Stimulated activated naive CD4-positive, alpha-beta T cell (primary cell): Measurements from ENCODE around the gene CFAP53.

Experiments used
- DNase-seq, 6 experiments: peaks; one replicate each; lab custom pipeline; 2025; lab: John Stamatoyannopoulos, UW

Gene CFAP53

GRCh38 chr18:50193796-50194630 lies 72.3 kb downstream of the CFAP53 start:
- DNase-seq = no peak

GRCh38 chr18:50192995-50193795 lies 73.1 kb downstream of the CFAP53 start:
- no peak for DNase-seq

DNA sequence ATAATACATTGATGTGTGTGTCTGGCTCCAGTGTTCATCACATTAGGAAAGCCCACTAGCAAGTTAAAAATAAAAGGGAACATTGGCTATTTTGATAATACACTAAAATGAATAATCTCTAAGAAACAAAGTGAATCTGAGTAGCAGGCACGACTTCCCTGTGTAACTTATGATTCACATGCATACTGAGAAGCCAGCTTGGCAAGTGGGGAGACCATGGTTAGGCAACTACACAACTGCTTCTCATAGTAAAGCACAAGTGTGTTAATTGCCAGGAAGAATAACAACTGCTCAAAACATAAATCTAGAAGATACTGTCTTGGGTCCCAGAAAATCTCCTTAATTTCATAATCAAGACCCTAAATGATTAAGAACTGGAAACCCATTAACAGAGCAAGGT lies 75.4 kb downstream of the CFAP53 start:
- no peak for DNase-seq

DNA sequence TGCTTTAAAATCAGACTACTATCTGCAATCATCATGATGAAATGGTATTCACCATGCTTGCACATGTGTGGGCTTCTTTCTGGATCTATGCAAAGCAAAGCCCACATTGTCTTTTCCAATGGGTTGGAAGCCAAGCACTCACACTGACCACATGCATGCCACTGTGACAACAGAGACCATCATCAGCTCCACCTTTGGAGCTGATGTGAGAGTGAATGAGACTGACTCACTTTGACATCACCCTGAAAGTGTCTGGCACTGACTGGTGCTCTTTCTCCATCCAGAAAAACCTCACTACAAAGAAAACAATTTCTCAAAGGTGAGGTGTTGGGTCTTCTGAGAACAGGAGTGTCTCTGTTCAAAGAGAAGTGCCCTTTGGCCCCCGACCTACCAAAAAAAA lies 76.1 kb downstream of the CFAP53 start:
- no peak for DNase-seq

- DNase-seq = no peak
Observed at GRCh38 chr18:50189160-50189559, 77.1 kb downstream of the CFAP53 start.

- no peak for DNase-seq
Observed at GRCh38 chr18:50188652-50189051, 77.6 kb downstream of the CFAP53 start.

GRCh38 chr18:50187659-50188058 lies 78.6 kb downstream of the CFAP53 start:
- DNase-seq = no peak

DNA sequence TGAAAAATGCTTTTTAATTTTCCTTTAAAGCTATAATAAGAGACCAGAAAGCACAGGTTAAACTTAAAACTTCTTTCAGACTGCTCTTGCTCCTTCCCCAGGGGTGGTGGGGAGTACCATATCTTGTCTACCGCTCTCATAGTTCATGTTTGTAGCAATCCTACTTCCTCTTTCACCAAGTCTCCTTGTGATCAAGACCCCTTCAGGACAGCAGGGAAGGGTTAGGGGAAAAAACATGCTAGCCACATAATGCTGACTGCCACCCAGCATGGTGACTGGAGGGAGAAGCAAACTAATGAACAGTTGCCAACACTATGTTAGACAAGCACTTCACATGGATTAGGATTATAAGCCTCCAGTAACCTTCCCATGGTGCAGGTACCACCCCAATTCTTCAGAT lies 79.9 kb downstream of the CFAP53 start:
- DNase-seq = no peak

- DNase-seq = no peak
Observed at GRCh38 chr18:50183556-50183955, 82.7 kb downstream of the CFAP53 start.

GRCh38 chr18:50182511-50182910 lies 83.8 kb downstream of the CFAP53 start:
- DNase-seq = no peak

DNA sequence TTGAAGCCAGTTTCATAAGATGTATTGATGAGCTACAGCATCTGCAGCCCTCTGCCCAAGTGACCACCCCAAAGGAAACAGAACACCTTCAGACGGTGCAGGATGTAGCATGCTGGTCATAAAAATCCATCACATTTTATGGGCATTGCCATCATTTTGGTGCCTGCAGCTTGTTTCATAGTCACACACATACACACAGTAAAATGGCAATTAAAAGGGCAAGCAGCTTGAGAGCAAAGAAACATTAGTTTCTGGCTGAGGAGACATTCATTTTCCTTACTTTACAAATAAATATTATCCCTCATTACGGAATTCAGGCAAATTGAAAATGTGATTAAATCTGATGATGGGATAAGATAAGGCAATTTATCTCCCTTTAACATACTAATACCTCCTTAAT lies 84.7 kb downstream of the CFAP53 start:
- DNase-seq = no peak

DNA sequence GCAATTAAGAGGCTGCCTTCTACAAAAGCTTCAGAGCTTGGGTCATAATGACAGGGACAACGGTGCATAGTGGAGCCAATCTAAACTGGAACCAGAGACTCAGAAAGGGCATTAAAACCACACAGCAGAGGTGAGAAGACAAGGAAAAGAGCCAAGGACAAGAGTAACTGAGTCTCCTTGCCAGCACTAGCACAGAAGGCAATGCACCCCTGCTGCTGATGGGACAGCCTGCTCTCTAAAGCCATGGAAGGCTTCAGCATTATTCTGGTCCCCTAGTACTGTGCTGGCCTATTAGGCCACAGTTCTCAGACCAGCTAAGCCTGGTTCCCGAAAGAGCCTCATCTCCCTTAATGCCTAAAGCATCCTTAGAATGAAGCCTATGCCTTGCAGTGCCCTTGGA lies 86.8 kb downstream of the CFAP53 start:
- no peak for DNase-seq

DNA sequence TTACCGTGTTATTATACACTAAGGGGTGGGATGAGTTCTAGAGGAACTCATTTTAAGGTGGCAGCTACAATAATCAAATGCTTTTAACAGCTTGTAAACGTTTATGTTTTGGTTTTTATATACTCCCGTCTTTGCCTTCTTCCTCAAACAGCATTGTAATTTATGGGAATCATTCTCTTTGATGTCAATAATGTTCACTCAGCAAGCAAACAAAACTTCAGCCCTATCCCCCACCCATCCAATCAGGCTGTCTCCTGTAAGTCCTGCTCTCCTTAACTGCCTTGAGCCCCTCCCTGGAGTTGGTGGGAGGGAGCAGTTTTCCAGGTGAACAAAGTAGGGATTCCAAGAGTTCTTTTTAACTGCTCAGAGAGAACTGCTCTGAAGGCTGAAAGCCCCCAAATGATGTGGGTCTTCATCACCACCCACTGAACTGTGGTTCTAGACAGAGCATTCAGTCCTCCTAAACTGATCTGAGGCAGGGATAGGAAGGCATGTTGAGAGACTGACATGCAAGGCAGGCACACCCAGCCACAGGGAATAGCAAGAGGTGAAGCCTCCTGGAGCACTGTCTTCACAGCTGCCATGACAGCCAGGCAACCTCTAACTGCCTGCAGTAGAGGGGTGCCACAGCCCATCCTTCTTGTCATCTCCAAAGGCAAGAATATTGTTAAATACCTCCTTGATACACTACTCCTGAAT lies 88.9 kb downstream of the CFAP53 start:
- DNase-seq = no peak
